T-helper 1 cell (primary cell): ENCODE data around the gene RNU6-1.

Source experiments
- DNase-seq, 5 donors: peaks; one replicate each; pipeline ENCODE4 v3.0.0-alpha.2; 2012 to 2020

Gene RNU6-1

GRCh38 chr15:67857220-67857619 is 17.4 kb upstream of the RNU6-1 start:
- DNase-seq, result no peak

- no peak for DNase-seq
These were observed 16.0 kb upstream of the RNU6-1 start for GRCh38 chr15:67855842-67856241.

- DNase-seq, result no peak
These were observed 14.5 kb upstream of the RNU6-1 start for GRCh38 chr15:67854358-67854757.

GRCh38 chr15:67853454-67853853 is 13.6 kb upstream of the RNU6-1 start:
- DNase-seq, result no peak

GRCh38 chr15:67852418-67852817 is 12.6 kb upstream of the RNU6-1 start:
- no peak for DNase-seq

- no peak for DNase-seq
These were observed 11.2 kb upstream of the RNU6-1 start for GRCh38 chr15:67850994-67851571.

- no peak for DNase-seq
These were observed 10.5 kb upstream of the RNU6-1 start for GRCh38 chr15:67850336-67850735.

- DNase-seq, result no peak
These were observed 9.7 kb upstream of the RNU6-1 start for GRCh38 chr15:67849538-67849937.

GRCh38 chr15:67845974-67846373 is 6.1 kb upstream of the RNU6-1 start:
- DNase-seq, result no peak

GRCh38 chr15:67843571-67844387 is 3.9 kb upstream of the RNU6-1 start:
- DNase-seq, result no peak

GRCh38 chr15:67843092-67843501 is 3.3 kb upstream of the RNU6-1 start:
- DNase-seq, result no peak

- no peak for DNase-seq
These were observed 1.6 kb upstream of the RNU6-1 start for GRCh38 chr15:67841513-67841762.

- no peak for DNase-seq
These were observed 1.1 kb upstream of the RNU6-1 start for GRCh38 chr15:67840749-67841512.

- DNase-seq, result peak in 1 of 5 donors; percentile 31
These were observed 331 bp downstream of the RNU6-1 start for GRCh38 chr15:67839499-67839928.

- DNase-seq, result no peak
These were observed 984 bp downstream of the RNU6-1 start for GRCh38 chr15:67838789-67839332.

GRCh38 chr15:67836955-67837354 is 2.9 kb downstream of the RNU6-1 start:
- DNase-seq, result no peak

- DNase-seq, result peak in 2 of 5 donors; percentile 34 to 51
These were observed 3.4 kb downstream of the RNU6-1 start for GRCh38 chr15:67836477-67836876.

- no peak for DNase-seq
These were observed 3.8 kb downstream of the RNU6-1 start for GRCh38 chr15:67836134-67836455.

- no peak for DNase-seq
These were observed 4.3 kb downstream of the RNU6-1 start for GRCh38 chr15:67835297-67836133.

GRCh38 chr15:67834581-67835296 is 5.1 kb downstream of the RNU6-1 start:
- no peak for DNase-seq

GRCh38 chr15:67833710-67834511 is 5.9 kb downstream of the RNU6-1 start:
- DNase-seq, result peak in 1 of 5 donors; percentile 40
